SH-SY5Y (cell line): ENCODE data around the gene SLC37A2.

ENCODE experiments used
- GATA2 ChIP-seq: IDR thresholded peaks from 2 replicates; pipeline ENCODE4 v1.6.1; 2011; ENCODE audit warnings: mild to moderate bottlenecking, low read depth, low read length
- GATA3 ChIP-seq: IDR thresholded peaks from 2 replicates; pipeline ENCODE4 v1.6.1; 2011; ENCODE audit warnings: low read depth, mild to moderate bottlenecking, low read length, moderate library complexity

SLC37A2 gene

DNA sequence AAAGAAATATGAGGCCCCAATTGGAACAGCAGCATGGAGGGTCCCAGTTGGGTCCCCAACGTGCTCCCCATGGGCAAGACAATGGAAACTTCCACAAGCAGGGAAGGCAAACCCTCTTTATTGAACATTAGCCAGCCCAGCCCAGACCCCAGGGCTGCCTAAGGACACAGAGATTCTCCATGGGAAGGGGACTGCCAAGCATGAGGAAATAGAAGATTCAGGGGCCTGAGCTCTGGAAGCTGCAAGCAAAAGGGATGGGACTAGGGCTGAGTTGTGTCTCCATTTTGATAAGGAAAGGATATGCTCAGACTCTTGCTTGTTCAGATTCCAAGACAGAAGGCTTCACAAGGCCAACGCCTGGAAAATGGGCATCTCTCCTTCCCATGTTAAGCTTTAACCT lies 25.0 kb downstream of the SLC37A2 start:
- no peak for TF ChIP-seq GATA2
- no peak for TF ChIP-seq GATA3

- no peak for TF ChIP-seq GATA2
- no peak for TF ChIP-seq GATA3
Observed at GRCh38 chr11:125088576-125089455, 25.7 kb downstream of the SLC37A2 start.

DNA sequence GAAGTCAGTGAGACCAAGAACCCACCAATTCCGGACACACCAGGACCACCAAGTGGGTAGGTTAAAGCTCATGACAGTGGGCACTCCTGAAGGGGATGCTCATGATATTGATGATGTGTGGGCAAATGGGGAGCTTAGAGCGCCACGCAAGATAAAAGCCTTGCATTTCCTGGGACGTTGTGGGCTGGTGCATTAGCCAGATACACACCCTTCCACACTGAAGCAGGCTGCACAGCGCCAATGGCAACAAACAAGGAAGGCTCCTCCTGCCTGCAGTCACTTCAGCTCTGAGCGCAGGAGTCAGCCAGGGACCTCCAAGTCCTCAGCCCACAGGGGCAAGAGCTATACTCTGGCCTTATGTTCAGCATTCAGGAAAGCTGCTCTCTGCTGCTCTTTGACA lies 27.7 kb downstream of the SLC37A2 start:
- TF ChIP-seq GATA2, result no peak
- no peak for TF ChIP-seq GATA3

- no peak for TF ChIP-seq GATA3
- no peak for TF ChIP-seq GATA2
Observed at GRCh38 chr11:125091247-125091876, 28.3 kb downstream of the SLC37A2 start.

DNA sequence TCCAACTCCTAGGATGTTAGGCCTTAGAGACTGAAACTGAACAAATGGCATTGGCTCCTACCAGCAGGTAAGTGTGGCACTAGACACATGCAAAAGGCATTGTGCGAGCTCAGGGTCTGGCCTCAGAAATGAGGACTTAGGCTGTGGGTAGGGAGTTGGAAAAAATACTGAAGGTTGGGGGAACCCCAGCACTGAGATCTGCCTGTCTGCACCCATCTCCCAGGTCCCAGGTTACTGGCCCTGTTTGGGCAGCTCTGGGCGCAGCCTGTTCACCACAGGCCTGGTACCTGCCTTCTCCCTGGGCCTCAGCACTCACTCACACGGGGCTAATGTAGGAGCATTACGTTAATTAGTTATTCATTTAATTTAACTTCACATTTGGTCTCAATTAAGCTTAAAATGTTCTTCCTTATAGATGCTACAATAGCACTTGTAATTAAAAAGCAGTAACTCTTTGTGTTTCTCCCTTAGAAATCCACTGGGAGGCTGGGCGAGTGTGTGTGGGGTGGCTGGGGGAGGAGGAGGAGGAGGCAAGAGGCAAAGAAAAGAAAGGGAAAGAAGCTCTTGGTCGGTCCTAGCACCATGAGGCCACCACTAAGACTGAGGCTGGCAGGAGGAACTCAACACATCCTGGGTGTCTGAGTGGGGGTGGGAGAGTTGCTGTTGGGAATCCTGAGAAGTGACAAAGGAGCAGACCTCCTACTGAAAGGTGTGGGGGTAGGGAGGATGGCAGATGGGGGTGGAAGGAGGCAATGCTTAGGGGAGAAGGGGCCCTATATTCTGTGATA lies 29.0 kb downstream of the SLC37A2 start:
- TF ChIP-seq GATA3 (no peak), GATA2 (no peak)

- TF ChIP-seq GATA3, result no peak
- TF ChIP-seq GATA2, result no peak
Observed at GRCh38 chr11:125092669-125093068, 29.6 kb downstream of the SLC37A2 start.

DNA sequence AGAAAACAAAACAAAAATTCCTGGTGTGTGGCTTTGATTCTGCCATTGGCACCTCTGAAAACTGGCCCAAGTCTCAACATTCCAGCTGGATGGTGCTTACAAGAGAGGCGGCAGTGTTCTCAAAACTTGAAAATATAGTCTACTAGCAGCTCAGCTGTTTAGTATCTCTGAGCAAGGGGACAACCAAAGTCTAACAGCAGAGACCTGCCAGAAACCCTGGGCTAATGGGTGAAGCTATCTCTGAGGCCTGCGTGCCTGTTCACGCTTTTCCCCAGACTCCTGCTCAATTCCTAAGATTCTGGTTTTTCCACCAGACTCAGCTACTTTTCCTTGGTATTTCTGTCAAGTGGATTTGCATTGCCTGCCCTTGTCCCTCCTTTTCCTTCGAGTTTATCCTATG lies 30.4 kb downstream of the SLC37A2 start:
- TF ChIP-seq GATA3, result no peak
- TF ChIP-seq GATA2, result no peak

DNA sequence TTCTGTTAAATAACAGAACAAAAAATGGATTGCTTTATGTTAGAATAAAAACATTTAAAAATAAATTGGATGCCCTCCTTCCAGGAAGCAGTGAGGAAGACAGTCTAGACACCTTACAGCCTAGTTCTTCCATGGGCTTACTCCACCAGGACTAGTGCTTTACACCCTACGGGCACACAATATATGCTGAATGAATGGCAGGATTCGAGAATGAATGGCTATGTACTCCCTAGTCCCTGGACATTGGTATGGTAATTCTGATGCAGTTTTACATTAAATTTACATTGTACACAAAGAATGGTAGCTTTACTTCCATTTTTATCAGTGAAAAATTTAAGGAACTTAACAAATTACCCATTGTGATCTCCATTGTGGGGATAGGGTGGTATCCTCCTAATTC lies 31.6 kb downstream of the SLC37A2 start:
- TF ChIP-seq GATA3 (no peak), GATA2 (no peak)

- TF ChIP-seq GATA2, result no peak
- no peak for TF ChIP-seq GATA3
Observed at GRCh38 chr11:125100136-125100535, 37.0 kb downstream of the SLC37A2 start.

DNA sequence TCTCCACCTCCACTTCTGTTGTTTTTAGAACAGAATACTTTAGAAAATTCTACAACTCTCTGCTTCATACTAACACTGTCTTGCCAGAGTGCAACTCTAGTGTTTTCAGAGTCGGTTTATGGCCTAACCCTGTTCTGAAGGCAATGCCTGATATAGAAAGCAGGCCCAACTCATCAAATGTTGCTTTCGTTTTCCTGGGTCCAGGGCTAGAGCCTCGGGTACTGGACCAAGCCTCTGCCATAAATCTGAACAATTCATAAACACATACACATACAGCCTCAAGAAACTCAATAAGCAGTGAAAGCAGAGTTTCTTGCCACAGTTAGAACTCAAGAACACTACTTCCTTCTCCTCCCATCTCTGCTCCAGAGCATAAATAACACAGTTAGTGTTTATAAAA lies 38.5 kb downstream of the SLC37A2 start:
- TF ChIP-seq GATA3 (no peak), GATA2 (no peak)

DNA sequence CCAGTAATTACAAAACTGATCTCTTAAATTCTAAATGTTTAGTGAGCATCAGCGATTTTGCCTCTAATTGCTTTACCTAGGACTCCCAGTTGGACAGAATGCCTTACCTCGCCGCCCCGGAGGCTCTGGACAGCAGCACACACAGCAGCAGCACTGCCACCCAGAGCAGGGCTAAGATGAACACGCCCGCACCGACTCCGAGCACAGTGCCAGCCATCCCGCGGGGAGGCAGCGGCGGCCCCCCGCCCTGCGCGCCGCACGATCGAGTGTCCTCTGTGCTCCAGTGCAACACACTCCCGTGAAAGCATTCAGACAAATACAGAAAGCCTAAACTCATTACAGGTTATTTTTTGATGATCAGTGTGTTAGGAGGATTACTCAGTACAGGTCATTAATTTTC lies 38.9 kb downstream of the SLC37A2 start:
- TF ChIP-seq GATA3 (no peak), GATA2 (no peak)

DNA sequence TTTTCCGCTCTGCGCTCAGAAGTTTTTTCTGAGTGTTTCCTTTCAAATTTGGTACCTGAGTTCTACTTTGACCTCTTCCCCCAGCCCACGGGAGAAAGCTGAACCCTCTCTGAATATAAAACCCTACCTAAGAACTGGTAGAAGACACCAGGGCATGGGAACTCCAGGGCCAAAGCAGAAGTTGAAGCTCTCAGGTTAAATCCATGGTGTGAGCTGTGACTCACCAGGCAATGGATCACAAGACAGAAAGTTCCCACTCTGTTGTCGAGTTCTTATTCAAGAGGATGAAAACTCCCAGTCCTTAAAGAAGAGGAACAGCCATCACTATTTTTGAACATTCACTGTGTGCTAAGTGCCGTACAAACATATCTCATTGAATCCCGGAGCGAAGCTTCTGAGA lies 39.4 kb downstream of the SLC37A2 start:
- TF ChIP-seq GATA3 (no peak), GATA2 (no peak)

DNA sequence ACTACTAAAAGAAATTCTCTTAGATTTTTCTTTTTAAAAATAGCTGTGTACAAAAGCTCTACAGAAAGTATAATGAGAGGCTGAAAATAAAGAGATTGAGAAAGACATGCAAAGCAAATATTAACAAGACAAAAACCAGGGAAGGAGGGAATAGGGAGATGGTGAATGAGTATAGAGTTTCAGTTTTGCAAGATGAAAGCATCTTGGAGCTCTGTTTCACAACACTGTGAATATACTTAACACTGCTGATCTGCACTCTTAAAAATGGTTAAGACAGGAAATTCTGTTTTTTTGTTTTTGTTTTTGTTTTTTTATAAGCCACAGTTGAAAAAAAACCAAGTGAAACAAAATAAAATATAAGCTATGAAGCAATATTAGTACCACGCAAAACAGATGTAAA lies 42.8 kb downstream of the SLC37A2 start:
- TF ChIP-seq GATA3 (no peak), GATA2 (no peak)

- TF ChIP-seq GATA2 (no peak), GATA3 (no peak)
Observed at GRCh38 chr11:125108469-125108868, 45.4 kb downstream of the SLC37A2 start.
